HCT116 (cell line): ENCODE data around the gene SNX8. TPM values are rescaled to one million over a fixed set of nuclear protein-coding genes. Genes with fewer than 3 reads are reported as not detected.

Experiments
- ATAC-seq: fragments of 200-7000 bp; cut with Tn5 transposase; 2 replicates; pipeline ENCODE4 v1.9.1; 2020; ENCODE audit warnings: mild to moderate bottlenecking, moderate library complexity
- BruUV-seq: library from RNA; stranded (reverse); fragments of 400-500 nt; replicated peaks from 2 replicates; lab custom pipeline; 2021; lab: Mats Ljungman, UMichigan
- CTCF ChIA-PET: fragments of 300-600 bp; sonication (Branson Sonifier 250); formaldehyde crosslinking; loops from one replicate; lab custom pipeline; 2021; ENCODE audit warnings: antibody characterized with exemption; lab: Charles Lee
- POLR2A ChIA-PET: fragments of 300-600, 350-600 bp; sonication (Branson Sonifier 250); formaldehyde crosslinking; loops from one replicate; lab custom pipeline; 2021; ENCODE audit warnings: antibody characterized with exemption; lab: Charles Lee
- RAD21 ChIA-PET, 2 experiments: fragments of 300-600 bp; sonication (Branson Sonifier 250); formaldehyde crosslinking; loops; one replicate each; lab custom pipeline; 2023; ENCODE audit warnings: low total read pairs in 2 of 2; ENCODE audit not compliant: uncharacterized antibody in 2 of 2, unreplicated experiment in 2 of 2, low non-redundant PET in 1 of 2; lab: Charles Lee
- DNase-seq: peaks from one replicate; pipeline ENCODE4 v3.0.0-alpha.2; 2010; ENCODE audit warnings: low read depth, low spot score
- H2AFZ ChIP-seq: fragments of 200-600 bp; shearing (Covaris generic), sonication (generic); 2 replicates; pipeline ENCODE4 v1.6.1; 2017; ENCODE audit warnings: low read depth, mixed run types, mixed read lengths, antibody characterized with exemption, low read length; ENCODE audit not compliant: poor library complexity, severe bottlenecking
- H3K27ac ChIP-seq: 2 replicates; pipeline ENCODE4 v1.5.1; 2012; ENCODE audit warnings: low read depth, low read length
- H3K27me3 ChIP-seq: fragments of 200-600 bp; sonication (generic); 2 replicates; pipeline ENCODE4 v1.6.1; 2016; ENCODE audit warnings: mixed run types, low read length, mixed read lengths; ENCODE audit not compliant: insufficient read depth
- H3K36me3 ChIP-seq, 2 experiments: fragments of 200-500 bp in 1 of 2; fragments of 200-600 bp in 1 of 2; sonication (Bioruptor generic) in 1 of 2; sonication (generic) in 1 of 2; 2 replicates each; pipeline versions ENCODE4 v1.5.1 to v1.6.1; 2014 to 2016; ENCODE audit warnings: low read length in 2 of 2, inconsistent platforms in 1 of 2, mixed read lengths in 1 of 2, mixed run types in 1 of 2; ENCODE audit not compliant: insufficient read depth in 2 of 2, control insufficient read depth in 1 of 2
- H3K4me1 ChIP-seq, 2 experiments: fragments of 200-600 bp in 1 of 2; sonication (generic) in 1 of 2; 2 replicates each; pipeline versions ENCODE4 v1.5.1 to v1.6.1; 2012 to 2017; ENCODE audit warnings: low read length in 2 of 2, inconsistent platforms in 1 of 2, mild to moderate bottlenecking in 1 of 2, mixed read lengths in 1 of 2, mixed run types in 1 of 2, moderate library complexity in 1 of 2; ENCODE audit not compliant: insufficient read depth in 2 of 2, control insufficient read depth in 1 of 2
- H3K4me2 ChIP-seq: fragments of 200-600 bp; sonication (generic); 2 replicates; pipeline ENCODE4 v1.6.1; 2017; ENCODE audit warnings: mixed run types, low read length, mixed read lengths
- H3K4me3 ChIP-seq, 2 experiments: fragments of 200-600 bp in 1 of 2; sonication (generic) in 1 of 2; replicated peaks in 1 of 2; 2 replicates each; pipeline ENCODE4 v1.5.1; 2011 to 2016; ENCODE audit warnings: low read length in 2 of 2, control low read depth in 1 of 2, low read depth in 1 of 2, mild to moderate bottlenecking in 1 of 2, mixed read lengths in 1 of 2, mixed run types in 1 of 2
- H3K79me2 ChIP-seq: fragments of 200-600 bp; sonication (generic); 2 replicates; pipeline ENCODE4 v1.6.1; 2017; ENCODE audit warnings: mild to moderate bottlenecking, mixed run types, low read length, moderate library complexity, mixed read lengths; ENCODE audit not compliant: insufficient read depth
- H3K9ac ChIP-seq: fragments of 200-600 bp; sonication (generic); 2 replicates; pipeline ENCODE4 v1.6.1; 2016; ENCODE audit warnings: low read length, mixed read lengths
- H3K9me2 ChIP-seq: fragments of 200-600 bp; sonication (generic), shearing (Covaris generic); 2 replicates; pipeline ENCODE4 v1.6.1; 2017; ENCODE audit warnings: mixed run types, mild to moderate bottlenecking, moderate library complexity; ENCODE audit not compliant: insufficient read depth
- H3K9me3 ChIP-seq, 2 experiments: fragments of 200-500 bp in 1 of 2; fragments of 200-600 bp in 1 of 2; sonication (Bioruptor generic) in 1 of 2; sonication (generic) in 1 of 2; 2 replicates each; pipeline ENCODE4 v1.6.1; 2014 to 2017; ENCODE audit warnings: low read length in 2 of 2, mixed read lengths in 2 of 2, inconsistent platforms in 1 of 2, low read depth in 1 of 2, mild to moderate bottlenecking in 1 of 2, mixed run types in 1 of 2, moderate library complexity in 1 of 2; ENCODE audit not compliant: control insufficient read depth in 1 of 2, insufficient read depth in 1 of 2
- H4K20me1 ChIP-seq: fragments of 200-600 bp; sonication (generic), shearing (Covaris generic); 2 replicates; pipeline ENCODE4 v1.6.1; 2017; ENCODE audit warnings: mixed run types, mild to moderate bottlenecking, moderate library complexity; ENCODE audit not compliant: insufficient read depth
- ATF3 ChIP-seq: IDR thresholded peaks from 2 replicates; pipeline ENCODE4 v1.6.1; 2012
- CTCF ChIP-seq, 3 experiments: fragments of 200-600 bp in 1 of 3; sonication (generic) in 1 of 3; IDR thresholded peaks in 2 of 3; conservative IDR thresholded peaks in 1 of 3; 2 replicates each; pipeline ENCODE4 v1.5.1; 2012 to 2017; ENCODE audit warnings: low read depth in 2 of 3, low read length in 2 of 3, antibody characterized with exemption in 1 of 3, borderline replicate concordance in 1 of 3, control low read depth in 1 of 3, mild to moderate bottlenecking in 1 of 3, mixed read lengths in 1 of 3, mixed run types in 1 of 3, moderate library complexity in 1 of 3; ENCODE audit not compliant: insufficient read depth in 1 of 3
- EGR1 ChIP-seq: IDR thresholded peaks from 2 replicates; pipeline ENCODE4 v1.6.1; 2012; ENCODE audit warnings: low read depth
- ELF1 ChIP-seq: IDR thresholded peaks from 2 replicates; pipeline ENCODE4 v1.6.1; 2012; ENCODE audit warnings: low read depth, borderline replicate concordance
- POLR2A ChIP-seq: IDR thresholded peaks from 2 replicates; pipeline ENCODE4 v1.7.0; 2011; ENCODE audit warnings: borderline replicate concordance; ENCODE audit not compliant: insufficient read depth, insufficient read length; ENCODE audit errors: extremely low read depth
- POLR2AphosphoS5 ChIP-seq: IDR thresholded peaks from 2 replicates; pipeline ENCODE4 v1.6.1; 2011; ENCODE audit warnings: mild to moderate bottlenecking, low read depth, low read length, moderate library complexity
- REST ChIP-seq: IDR thresholded peaks from 2 replicates; pipeline ENCODE4 v1.6.1; 2012; ENCODE audit warnings: low read depth
- SIN3A ChIP-seq: IDR thresholded peaks from 2 replicates; pipeline ENCODE4 v1.6.1; 2012; ENCODE audit warnings: low read depth
- SP1 ChIP-seq: IDR thresholded peaks from 2 replicates; pipeline ENCODE4 v1.6.1; 2012; ENCODE audit warnings: low read depth
- TCF7L2 ChIP-seq: IDR thresholded peaks from 2 replicates; pipeline ENCODE4 v1.7.0; 2011; ENCODE audit warnings: borderline replicate concordance, inconsistent platforms; ENCODE audit not compliant: insufficient read depth, insufficient read length; ENCODE audit errors: extremely low read depth
- YY1 ChIP-seq: IDR thresholded peaks from 2 replicates; pipeline ENCODE4 v1.6.1; 2011; ENCODE audit warnings: low read length, low read depth, moderate library complexity, mild to moderate bottlenecking; ENCODE audit not compliant: insufficient replicate concordance; ENCODE audit errors: extremely low read depth
- ZBTB33 ChIP-seq: IDR thresholded peaks from 2 replicates; pipeline ENCODE4 v1.6.1; 2011; ENCODE audit warnings: mild to moderate bottlenecking, low read length, moderate library complexity; ENCODE audit not compliant: insufficient replicate concordance; ENCODE audit errors: extremely low read depth
- ZFX ChIP-seq: fragments of 450-650 bp; IDR thresholded peaks from 2 replicates; pipeline ENCODE4 v1.6.1; 2017
- ZNF274 ChIP-seq: fragments of 200-500 bp; sonication (Bioruptor generic); IDR thresholded peaks from 2 replicates; pipeline ENCODE4 v1.6.1; 2014; ENCODE audit warnings: mild to moderate bottlenecking, low read depth, low read length, inconsistent platforms
- intact Hi-C: fragments of 100-400 bp; cut with micrococcal nuclease; formaldehyde crosslinking; loops from 2 replicates; pipeline ENCODE4 v1.10.0; 2022
- total RNA-seq: library from RNA; stranded (reverse); gene quantifications from one replicate; pipeline ENCODE4 v1.2.1, GENCODE V29; 2021; ENCODE audit not compliant: unreplicated experiment

The SNX8 gene
- total RNA-seq, 1 experiment from 2014 or later, result 41.7 TPM

- TF ChIP-seq ZBTB33 (no peak), ELF1 (no peak)
Measured at GRCh38 chr7:2220954-2221353, 93.3 kb downstream of the SNX8 start (continued).

- CTCF ChIA-PET, result no interaction called here
Measured at GRCh38 chr7:2220506-2220905, 93.7 kb downstream of the SNX8 start.

More at GRCh38 chr7:2220506-2220905, 93.7 kb downstream of the SNX8 start:
- Histone ChIP-seq H3K36me3 (peaks cover 11 to 17% of the 10 kb centered on the region in 2 experiments; a peak in 3 of 4 replicates), H3K9ac (no peak overlapping the region), H3K4me2 (no peak overlapping the region), H3K27ac (no peak overlapping the region), H2AFZ (no peak overlapping the region), H3K79me2 (peaks cover 17% of the 10 kb centered on the region; the same call in 1 of the 2 replicates), H3K4me3 (no peak overlapping the region), H4K20me1 (no peaks in the 10 kb centered on the region), H3K9me3 (no peaks in the 10 kb centered on the region), H3K9me2 (no peaks in the 10 kb centered on the region), H3K4me1 (peaks cover 0 to 12% of the 10 kb centered on the region in 2 experiments; a peak in 2 of 4 replicates), H3K27me3 (no peaks in the 10 kb centered on the region)
- intact Hi-C loops, result no loop called here
- BruUV-seq, result no TSS peak
- TF ChIP-seq POLR2AphosphoS5, result no peak
- no peak for TF ChIP-seq TCF7L2
- no peak for TF ChIP-seq SP1
- no peak for TF ChIP-seq ZNF274
- no peak for TF ChIP-seq CTCF (IDR thresholded peaks at IDR 0.05 in 2 of 3, conservative IDR thresholded peaks at IDR 0.05 in 1 of 3; ENCODE audit: borderline replicate concordance in 1 of 3, insufficient read depth in 1 of 3, low read depth in 2 of 3, low read length in 2 of 3)
- no peak for TF ChIP-seq ZFX
- TF ChIP-seq ATF3, result no peak
- no peak for TF ChIP-seq YY1
- TF ChIP-seq POLR2A, result no peak
- no peak for TF ChIP-seq REST
- no peak for TF ChIP-seq ELF1
- TF ChIP-seq SIN3A, result no peak
- no peak for TF ChIP-seq EGR1
- DNase-seq (no peak), ATAC-seq (no peak)
- POLR2A ChIA-PET, result no interaction called here
- RAD21 ChIA-PET, result no interaction called here
